OCI-M2 (cell line): Measurements from ENCODE around the gene OSGEP.
"Not testable (repeated sequence)": the region's sequence is repeated elsewhere in the genome, so short reads cannot be mapped to it uniquely, and the experiment has no call there.

Experiments used
- DNase-seq: peaks from one replicate; lab custom pipeline; 2025; ENCODE audit not compliant: unreplicated experiment; lab: John Stamatoyannopoulos, UW

Gene OSGEP

DNA sequence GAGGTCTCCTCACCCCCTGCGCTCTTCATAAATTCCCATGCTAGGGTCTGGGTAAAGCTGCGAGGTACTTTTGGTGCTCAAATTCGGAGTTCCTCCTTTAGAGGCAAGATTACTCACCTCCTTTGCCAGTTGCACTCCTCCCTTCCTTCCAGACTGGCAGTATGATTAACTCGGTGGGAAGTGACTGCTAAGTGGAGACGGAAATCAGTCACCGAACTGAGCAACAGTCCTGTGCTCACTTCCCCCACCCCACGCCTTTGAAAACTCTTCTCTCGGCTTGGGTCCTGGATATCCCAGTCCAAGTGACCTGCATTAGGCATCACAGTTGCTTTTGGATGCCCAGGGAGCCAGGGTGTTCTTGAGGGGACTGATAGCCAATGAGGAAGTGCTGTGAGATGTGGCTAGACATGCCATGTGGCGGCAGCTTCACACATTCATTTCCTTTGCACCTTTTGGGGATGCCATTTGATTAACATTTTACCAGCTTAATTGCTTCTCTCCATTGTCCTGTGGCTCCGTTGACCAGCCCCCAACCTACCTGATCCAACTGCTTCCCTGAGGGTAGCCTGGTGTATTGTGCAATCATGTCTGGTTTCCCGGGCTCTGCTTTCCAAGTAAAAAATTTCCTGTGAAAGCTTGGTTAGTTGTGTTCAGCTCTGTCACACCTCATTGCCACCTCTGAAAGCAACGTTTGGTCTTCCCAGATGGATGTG, 15.4 kb upstream of the OSGEP start:
- DNase-seq: no peak

GRCh38 chr14:20469242-20469889, 14.8 kb upstream of the OSGEP start, which contains the start of gene PNP:
PNP (plus strand) TSS chr14:20469406; CDS start chr14:20469525, 119 bp downstream.
- DNase-seq: peak; percentile 73

- no peak for DNase-seq
Observed at GRCh38 chr14:20468764-20469241, 14.2 kb upstream of the OSGEP start.

GRCh38 chr14:20461225-20462141, 6.9 kb upstream of the OSGEP start, which contains the start of gene PIP4P1:
PIP4P1 (minus strand) TSS chr14:20461434; CDS start chr14:20461325, 109 bp downstream.
- DNase-seq: peak; percentile 96

DNA sequence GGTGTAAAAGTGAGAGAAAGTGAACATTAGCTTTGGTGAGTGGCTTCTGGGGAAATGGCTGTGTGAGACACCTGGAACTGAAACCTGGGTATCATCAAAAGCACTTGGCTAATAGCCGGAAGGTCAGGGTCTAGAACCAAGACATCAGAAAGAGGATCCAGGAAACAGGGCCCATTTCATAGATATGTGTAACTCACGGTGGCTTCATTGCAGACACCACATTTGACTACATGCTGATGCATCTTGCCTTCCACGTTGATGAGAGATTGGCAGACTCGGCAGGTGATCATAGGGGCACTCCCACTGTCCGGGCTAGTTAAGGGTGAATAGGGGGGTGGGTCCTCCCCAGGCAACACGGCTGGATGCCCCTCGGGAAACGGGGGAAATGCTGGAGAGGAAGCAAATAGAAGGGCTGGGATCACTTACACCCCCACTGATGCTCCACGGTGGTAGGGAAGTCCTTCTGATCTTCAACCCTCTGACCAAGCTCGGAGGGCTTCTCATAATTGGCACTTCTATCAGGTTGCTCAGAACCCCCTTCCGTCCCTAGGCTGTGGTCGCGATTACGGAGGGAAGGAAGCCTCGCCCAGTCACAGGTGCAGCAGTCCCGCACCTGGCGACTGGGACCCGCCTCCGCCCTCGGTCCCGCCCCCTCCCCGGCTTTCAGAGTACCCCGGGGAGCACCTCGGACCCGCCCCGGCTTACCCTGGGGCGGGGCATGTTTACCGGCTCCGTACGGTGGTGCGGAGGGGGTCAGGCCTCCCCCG, 6.0 kb upstream of the OSGEP start:
- no peak for DNase-seq

DNA sequence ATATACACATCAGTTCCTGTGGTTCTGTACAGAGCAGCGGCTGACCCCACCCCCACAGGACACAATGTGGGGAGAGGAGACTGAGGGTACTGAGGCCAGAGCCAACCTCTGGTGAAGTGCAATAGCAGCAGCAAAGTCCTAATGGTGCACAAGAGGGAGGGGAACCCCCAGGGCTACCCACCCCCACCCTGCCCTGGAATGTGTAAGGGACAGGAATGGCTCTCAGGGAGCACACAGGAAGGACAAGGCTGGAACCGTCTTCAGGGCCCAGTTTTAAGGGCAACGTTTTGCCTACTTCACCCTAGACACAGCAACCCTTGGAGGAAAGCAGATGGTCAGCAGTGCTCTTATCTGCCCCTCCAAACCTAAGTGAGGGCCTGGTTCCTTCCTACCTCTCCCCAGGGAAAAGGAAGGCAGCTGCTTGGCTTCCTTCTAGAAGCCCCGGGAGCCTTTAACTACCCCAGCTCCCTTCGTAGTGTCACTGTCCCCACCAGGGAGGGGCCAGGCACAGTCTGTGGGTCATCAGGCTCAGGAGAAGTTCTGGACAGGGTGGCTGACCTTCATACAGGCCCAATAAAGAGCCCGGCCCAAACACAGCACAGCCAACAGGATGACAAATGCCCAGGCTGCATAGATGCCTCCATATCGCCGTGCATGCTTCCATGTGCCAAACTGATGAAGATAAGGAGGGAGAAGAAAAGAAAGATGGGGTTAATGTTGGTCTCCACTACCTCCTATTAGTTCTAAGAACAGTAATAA, 3.6 kb upstream of the OSGEP start:
- no peak for DNase-seq

DNA sequence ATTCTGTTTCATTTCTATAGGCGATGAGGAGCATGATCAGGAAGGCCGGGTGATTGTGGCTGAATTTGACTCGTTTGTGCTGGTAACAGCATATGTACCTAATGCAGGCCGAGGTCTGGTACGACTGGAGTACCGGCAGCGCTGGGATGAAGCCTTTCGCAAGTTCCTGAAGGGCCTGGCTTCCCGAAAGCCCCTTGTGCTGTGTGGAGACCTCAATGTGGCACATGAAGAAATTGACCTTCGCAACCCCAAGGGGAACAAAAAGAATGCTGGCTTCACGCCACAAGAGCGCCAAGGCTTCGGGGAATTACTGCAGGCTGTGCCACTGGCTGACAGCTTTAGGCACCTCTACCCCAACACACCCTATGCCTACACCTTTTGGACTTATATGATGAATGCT, 2.4 kb upstream of the OSGEP start:
- no peak for DNase-seq

DNA sequence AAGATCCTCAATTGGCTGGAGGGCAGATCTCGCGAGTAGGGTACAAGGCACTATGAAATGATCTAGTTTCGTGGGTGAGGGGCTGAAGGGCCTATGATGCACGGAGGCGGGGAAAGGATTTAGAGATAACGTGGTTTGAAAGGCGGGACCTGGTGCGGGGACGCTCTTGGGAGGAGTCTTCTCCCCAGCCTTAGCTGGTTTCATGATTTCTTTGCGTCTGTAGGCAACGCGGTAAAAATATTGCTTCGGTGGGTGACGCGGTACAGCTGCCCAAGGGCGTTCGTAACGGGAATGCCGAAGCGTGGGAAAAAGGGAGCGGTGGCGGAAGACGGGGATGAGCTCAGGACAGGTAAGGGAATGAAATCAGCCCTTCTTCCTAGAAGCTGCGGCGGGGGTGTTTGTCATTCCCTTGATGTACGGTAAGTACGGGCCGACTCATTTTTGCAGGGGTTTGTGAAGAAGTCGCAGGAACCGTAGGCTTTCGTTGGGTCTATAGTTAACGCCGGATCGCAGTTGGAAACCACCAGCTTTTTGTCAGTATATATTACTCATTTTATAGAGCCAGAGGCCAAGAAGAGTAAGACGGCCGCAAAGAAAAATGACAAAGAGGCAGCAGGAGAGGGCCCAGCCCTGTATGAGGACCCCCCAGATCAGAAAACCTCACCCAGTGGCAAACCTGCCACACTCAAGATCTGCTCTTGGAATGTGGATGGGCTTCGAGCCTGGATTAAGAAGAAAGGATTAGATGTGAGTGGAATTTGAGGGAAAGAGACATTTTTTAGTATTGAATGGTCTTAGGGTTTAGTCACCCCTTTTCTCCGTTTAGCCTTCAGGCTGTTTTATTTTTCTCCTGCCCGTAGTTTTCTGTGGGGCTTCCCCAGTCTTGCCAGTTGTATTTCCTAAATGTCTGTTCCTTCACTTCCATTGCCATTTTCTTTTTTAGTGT, 1.0 kb upstream of the OSGEP start:
- DNase-seq: no peak

DNA sequence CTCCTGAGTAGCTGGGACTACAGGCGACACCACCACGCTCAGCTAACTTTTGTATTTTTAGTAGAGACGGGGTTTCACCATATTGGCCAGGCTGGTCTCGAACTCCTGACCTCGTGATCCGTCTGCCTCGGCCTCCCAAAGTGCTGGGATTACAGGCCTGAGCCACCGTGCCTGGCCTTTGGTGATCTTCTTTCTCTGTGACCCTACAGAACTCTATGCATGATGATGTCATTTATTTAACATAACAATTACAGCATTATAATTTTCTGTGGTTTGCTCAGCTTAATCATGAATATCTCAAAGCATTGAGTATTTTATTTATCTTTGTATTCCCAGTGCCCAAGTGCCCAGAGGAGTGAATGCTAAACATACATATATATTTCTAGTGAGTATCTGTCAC, 1.8 kb downstream of the OSGEP start:
- DNase-seq: not testable (repeated sequence)

GRCh38 chr14:20446889-20447288, 7.7 kb downstream of the OSGEP start:
- no peak for DNase-seq

DNA sequence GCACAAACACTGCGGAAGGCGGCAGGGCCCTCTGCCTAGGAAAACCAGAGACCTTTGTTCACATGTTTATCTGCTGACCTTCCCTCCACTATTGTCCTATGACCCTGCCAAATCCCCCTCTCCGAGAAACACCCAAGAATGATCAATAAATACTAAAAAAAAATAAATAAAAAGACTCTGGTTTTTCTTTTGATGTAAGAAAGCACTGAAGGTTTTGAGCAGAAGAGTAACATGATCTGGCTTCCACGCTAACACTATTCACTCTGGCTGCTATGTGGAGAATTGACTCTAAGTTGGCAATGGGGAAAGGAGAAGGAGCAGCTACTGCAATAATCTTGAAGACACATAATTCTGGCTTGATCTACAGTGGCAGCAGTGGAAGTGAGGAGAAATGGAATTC, 11.0 kb downstream of the OSGEP start:
- DNase-seq: not testable (repeated sequence)

- DNase-seq: no peak
Observed at GRCh38 chr14:20441461-20441860, 13.2 kb downstream of the OSGEP start.

- DNase-seq: no peak
Observed at GRCh38 chr14:20440882-20441281, 13.7 kb downstream of the OSGEP start.

GRCh38 chr14:20440465-20440864, 14.1 kb downstream of the OSGEP start:
- no peak for DNase-seq

GRCh38 chr14:20438664-20439063, 15.9 kb downstream of the OSGEP start:
- no peak for DNase-seq

DNA sequence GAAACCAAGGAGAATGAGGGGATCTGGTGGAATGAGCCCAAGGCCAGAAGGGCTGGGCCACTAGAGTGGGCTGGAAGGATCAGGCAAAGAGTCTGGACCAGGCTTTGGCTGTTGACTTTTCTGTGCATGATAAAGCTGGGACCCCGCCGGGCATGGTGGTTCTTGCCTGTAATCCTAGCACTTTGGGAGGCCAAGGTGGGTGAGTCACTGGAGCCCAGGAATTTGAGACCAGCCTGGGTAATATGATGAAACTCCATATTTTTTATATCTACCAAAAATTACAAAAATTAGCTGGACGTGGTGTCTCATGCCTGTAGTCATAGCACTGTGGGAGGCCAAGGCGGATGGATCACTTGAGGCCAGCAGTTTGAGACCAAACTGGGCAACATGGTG, 18.3 kb downstream of the OSGEP start:
- no peak for DNase-seq

GRCh38 chr14:20435582-20436362, 18.8 kb downstream of the OSGEP start, which contains the start of gene KLHL33:
KLHL33 (minus strand) TSS chr14:20436166; CDS start chr14:20435811, 355 bp downstream.
- DNase-seq: no peak
